NT2/D1 (cell line): ENCODE data around the gene ACSM2A.
"Not testable (repeated sequence)": the region's sequence is repeated elsewhere in the genome, so short reads cannot be mapped to it uniquely, and the experiment has no call there.

Experiments used
- DNase-seq: peaks from one replicate; pipeline ENCODE4 v3.0.0-alpha.2; 2011; ENCODE audit warnings: low read depth, low spot score
- H3K27me3 ChIP-seq: 2 replicates; pipeline ENCODE4 v1.6.0; 2011; ENCODE audit warnings: mild to moderate bottlenecking; ENCODE audit not compliant: insufficient read length, insufficient read depth
- H3K36me3 ChIP-seq: 2 replicates; pipeline ENCODE4 v1.6.1; 2011; ENCODE audit warnings: mild to moderate bottlenecking, low read length, mixed read lengths; ENCODE audit not compliant: insufficient read depth, insufficient read length
- H3K4me1 ChIP-seq: 2 replicates; pipeline ENCODE4 v1.5.1; 2011; ENCODE audit not compliant: insufficient read depth, insufficient read length
- H3K4me3 ChIP-seq: 2 replicates; pipeline ENCODE4 v1.5.1; 2011; ENCODE audit warnings: low read depth; ENCODE audit not compliant: insufficient read length
- H3K9ac ChIP-seq: 2 replicates; pipeline ENCODE4 v1.6.0; 2011; ENCODE audit warnings: low read depth; ENCODE audit not compliant: insufficient read length
- H3K9me3 ChIP-seq: 2 replicates; pipeline ENCODE4 v1.5.1; 2011; ENCODE audit warnings: mild to moderate bottlenecking, low read length; ENCODE audit not compliant: insufficient read depth
- SUZ12 ChIP-seq: IDR thresholded peaks from 2 replicates; pipeline ENCODE4 v1.6.1; 2011; ENCODE audit not compliant: insufficient read length, insufficient read depth; ENCODE audit errors: extremely low read depth
- YY1 ChIP-seq: IDR thresholded peaks from 2 replicates; pipeline ENCODE4 v1.6.1; 2011; ENCODE audit not compliant: insufficient read length, insufficient read depth
- ZNF274 ChIP-seq: IDR thresholded peaks from 2 replicates; pipeline ENCODE4 v1.6.1; 2011; ENCODE audit warnings: mild to moderate bottlenecking, low read depth, low read length

ACSM2A gene

DNA sequence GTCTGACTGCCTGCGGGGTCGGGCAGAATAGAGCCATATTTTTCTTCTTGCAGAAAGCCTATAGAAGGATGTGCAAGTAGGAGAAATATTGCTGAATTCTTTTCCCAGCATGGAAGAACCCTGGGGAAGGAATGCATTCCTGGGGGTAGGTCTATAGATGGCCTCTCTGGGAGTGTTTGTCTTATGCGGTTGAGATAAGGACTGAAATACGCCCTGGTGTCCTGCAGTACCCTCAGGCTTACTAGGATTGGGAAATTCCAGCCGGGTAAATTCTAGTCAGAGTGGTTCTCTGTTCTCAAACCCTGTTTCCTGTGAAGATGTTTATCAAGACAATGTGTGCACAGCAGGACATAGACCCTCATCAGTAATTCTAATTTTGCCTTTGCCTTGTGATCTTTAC is 2.3 kb downstream of the ACSM2A start:
- not testable (repeated sequence) for H3K9me3 ChIP-seq, H3K9ac ChIP-seq, H3K4me1 ChIP-seq, H3K27me3 ChIP-seq, DNase-seq, H3K36me3 ChIP-seq, H3K4me3 ChIP-seq

DNA sequence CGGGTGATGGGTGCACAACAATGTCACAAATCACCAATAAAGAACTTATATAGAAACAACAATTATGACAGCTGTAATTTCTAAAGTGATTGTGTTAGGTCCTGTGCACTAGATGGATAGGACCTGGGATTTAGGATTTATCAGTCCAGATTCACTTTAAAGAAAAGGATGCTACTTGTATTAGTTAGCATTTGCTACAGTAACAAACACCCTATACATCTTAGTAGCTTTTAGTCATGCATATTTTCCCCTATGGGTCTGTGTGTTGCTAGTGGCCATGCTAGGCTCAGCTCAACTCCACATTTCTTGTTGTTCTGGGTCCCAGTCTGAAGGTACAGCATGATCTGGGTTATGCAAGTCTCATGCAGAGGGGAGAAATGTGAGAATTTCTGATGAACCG is 7.9 kb downstream of the ACSM2A start:
- not testable (repeated sequence) for DNase-seq, H3K4me1 ChIP-seq, H3K9me3 ChIP-seq, H3K27me3 ChIP-seq, H3K9ac ChIP-seq, H3K36me3 ChIP-seq, H3K4me3 ChIP-seq

DNA sequence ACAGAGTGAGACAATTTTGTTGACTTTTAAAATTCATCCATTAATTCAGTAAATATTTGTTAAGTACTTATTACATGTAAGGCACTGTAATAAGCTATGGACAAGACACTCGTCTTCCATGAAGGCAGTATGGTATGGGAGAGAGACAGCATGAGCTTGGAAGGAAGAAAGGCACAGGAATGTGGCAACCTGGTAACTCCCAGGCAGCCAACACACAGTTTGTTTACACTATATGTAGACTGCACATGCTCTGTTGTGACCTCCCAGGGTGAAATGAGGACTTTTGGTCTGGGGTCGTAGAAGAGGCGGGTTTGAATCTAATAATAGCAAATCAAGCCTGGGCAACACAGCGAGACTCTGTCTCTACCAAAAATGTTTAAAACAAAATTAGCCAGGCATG is 9.0 kb downstream of the ACSM2A start:
- H3K36me3 ChIP-seq, H3K9ac ChIP-seq, H3K4me1 ChIP-seq, H3K27me3 ChIP-seq, H3K4me3 ChIP-seq, DNase-seq, H3K9me3 ChIP-seq: not testable (repeated sequence)

DNA sequence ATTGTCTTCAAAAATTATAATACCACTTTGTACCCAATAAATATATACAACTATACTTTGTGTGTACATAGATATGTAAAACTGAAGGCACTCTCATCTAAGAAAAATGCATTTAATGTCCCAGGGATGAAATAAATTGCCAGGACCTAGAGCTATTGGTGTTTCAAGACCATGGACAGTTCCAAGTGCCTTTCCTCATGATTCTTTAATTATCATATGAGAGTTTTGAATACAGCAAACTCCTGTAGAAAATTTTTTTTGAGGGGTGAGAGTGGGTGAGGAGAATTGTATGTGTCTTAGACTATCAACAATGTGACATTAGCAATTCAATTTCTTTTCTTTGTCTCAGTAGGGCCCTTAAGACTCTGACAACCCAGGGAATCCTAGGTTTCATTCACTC is 17.6 kb downstream of the ACSM2A start:
- not testable (repeated sequence) for H3K4me1 ChIP-seq, H3K36me3 ChIP-seq, H3K9me3 ChIP-seq, H3K4me3 ChIP-seq, H3K27me3 ChIP-seq, H3K9ac ChIP-seq, DNase-seq

GRCh38 chr16:20469930-20470329 is 18.6 kb downstream of the ACSM2A start:
- not testable (repeated sequence) for DNase-seq, H3K4me1 ChIP-seq, H3K9me3 ChIP-seq, H3K27me3 ChIP-seq, H3K4me3 ChIP-seq, H3K9ac ChIP-seq, H3K36me3 ChIP-seq

GRCh38 chr16:20470732-20471131 is 19.4 kb downstream of the ACSM2A start:
- H3K4me1 ChIP-seq, H3K9ac ChIP-seq, DNase-seq, H3K36me3 ChIP-seq, H3K9me3 ChIP-seq, H3K27me3 ChIP-seq, H3K4me3 ChIP-seq: not testable (repeated sequence)

- H3K4me1 ChIP-seq, H3K9me3 ChIP-seq, H3K4me3 ChIP-seq, H3K9ac ChIP-seq, H3K36me3 ChIP-seq, H3K27me3 ChIP-seq, DNase-seq: not testable (repeated sequence)
Observed at GRCh38 chr16:20477188-20477744, 25.9 kb downstream of the ACSM2A start.

DNA sequence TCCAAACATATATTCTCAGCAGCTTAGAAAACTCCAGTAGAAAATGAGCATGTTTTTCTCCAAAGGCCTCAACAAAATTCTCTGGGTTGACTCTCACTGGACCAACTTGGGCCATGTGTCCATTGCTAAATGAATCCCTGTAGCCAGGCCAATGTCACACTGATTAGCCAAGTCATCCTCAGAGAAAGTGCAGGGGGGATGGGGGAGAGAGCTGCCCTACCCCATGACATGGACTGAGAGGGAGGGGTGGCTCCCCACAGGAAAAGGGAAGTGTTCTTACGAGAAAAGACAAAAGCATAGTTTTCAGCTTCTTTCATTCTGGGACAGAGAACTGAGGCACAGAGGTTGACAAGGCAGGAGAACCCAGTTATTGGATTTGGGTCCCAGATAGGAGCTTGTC is 32.7 kb downstream of the ACSM2A start:
- H3K36me3 ChIP-seq, H3K27me3 ChIP-seq, H3K9me3 ChIP-seq, H3K9ac ChIP-seq, DNase-seq, H3K4me3 ChIP-seq, H3K4me1 ChIP-seq: not testable (repeated sequence)

DNA sequence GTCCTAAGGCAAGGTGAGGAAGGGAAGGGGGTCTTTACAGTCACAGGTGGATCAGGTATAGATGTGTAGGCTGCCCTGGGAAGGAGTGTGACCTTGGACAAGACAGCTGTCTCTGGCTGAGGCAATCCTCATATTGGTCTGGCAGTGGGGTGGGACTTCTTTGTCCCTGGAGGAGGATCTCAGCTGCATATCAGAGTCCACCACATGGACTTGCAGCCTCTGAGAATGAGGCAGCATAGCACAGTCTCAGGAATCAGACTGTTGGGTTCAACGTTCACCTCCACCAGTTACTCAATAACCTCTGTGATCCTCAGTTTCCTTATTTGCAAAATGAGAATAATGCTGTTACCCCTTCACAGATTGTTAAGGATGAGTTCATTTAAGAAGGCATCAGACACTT is 33.4 kb downstream of the ACSM2A start:
- H3K9ac ChIP-seq, result no peak overlapping the region
- H3K9me3 ChIP-seq, result no peaks in the 10 kb centered on the region
- no peak for DNase-seq
- no peak overlapping the region for H3K4me3 ChIP-seq
- H3K36me3 ChIP-seq, result no peaks in the 10 kb centered on the region
- TF ChIP-seq SUZ12 (no peak), YY1 (no peak), ZNF274 (no peak)
- no peaks in the 10 kb centered on the region for H3K4me1 ChIP-seq
- H3K27me3 ChIP-seq, result no peaks in the 10 kb centered on the region
